Fibroblast of mammary gland (primary cell): ENCODE results near the gene SPNS3.

Experiments used
- DNase-seq: peaks from one replicate; pipeline ENCODE4 v3.0.0-alpha.2; 2010; ENCODE audit warnings: low read depth
- H3K4me3 ChIP-seq: 2 replicates; pipeline ENCODE4 v1.5.1; 2011; ENCODE audit warnings: low read depth, mild to moderate bottlenecking, low read length, moderate library complexity; ENCODE audit not compliant: control insufficient read depth
- TF ChIP-seq, protein P1 (sequence below): conservative IDR thresholded peaks from 2 replicates; pipeline ENCODE4 v1.5.1; 2011; ENCODE audit warnings: low read depth, low read length, inconsistent platforms; ENCODE audit not compliant: control insufficient read depth, insufficient read depth

SPNS3 gene

DNA sequence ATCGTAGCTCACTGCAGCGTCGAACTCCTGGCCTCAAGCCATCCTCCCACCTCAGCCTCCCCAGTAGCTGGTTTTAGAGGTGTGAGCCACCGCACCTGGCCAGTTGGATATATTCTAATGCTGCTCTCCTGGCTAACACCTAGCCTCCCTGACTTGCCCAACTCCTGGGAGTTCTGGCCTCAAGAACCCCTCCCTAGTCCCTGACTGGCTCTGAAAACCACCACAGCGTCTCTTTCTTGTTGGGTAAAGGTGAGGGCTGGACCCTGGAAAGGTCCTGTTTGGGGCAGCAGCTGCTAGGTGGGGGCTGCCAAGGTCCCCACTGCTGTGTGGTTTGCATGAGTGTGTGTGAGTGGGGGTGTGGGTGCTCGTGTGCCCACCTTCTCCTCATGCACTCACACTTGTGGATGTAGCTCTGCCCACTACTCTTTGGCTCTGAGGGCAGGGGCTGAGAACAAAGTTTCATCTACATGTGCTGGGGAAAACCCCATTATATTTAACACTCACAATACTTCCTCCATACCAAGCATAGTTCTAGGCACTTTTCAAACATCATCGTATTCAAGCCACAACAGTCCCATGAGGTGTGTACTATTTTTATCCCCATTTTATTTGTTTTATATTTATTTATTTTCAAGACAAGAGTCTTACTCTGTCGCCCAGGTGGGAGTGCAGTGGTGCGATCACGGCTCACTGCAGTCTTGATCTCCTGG lies 7.1 kb upstream of the SPNS3 start:
- no peak overlapping the region for H3K4me3 ChIP-seq
- DNase-seq: no peak
- TF ChIP-seq, protein P1, sequence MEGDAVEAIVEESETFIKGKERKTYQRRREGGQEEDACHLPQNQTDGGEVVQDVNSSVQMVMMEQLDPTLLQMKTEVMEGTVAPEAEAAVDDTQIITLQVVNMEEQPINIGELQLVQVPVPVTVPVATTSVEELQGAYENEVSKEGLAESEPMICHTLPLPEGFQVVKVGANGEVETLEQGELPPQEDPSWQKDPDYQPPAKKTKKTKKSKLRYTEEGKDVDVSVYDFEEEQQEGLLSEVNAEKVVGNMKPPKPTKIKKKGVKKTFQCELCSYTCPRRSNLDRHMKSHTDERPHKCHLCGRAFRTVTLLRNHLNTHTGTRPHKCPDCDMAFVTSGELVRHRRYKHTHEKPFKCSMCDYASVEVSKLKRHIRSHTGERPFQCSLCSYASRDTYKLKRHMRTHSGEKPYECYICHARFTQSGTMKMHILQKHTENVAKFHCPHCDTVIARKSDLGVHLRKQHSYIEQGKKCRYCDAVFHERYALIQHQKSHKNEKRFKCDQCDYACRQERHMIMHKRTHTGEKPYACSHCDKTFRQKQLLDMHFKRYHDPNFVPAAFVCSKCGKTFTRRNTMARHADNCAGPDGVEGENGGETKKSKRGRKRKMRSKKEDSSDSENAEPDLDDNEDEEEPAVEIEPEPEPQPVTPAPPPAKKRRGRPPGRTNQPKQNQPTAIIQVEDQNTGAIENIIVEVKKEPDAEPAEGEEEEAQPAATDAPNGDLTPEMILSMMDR: no peak

DNA sequence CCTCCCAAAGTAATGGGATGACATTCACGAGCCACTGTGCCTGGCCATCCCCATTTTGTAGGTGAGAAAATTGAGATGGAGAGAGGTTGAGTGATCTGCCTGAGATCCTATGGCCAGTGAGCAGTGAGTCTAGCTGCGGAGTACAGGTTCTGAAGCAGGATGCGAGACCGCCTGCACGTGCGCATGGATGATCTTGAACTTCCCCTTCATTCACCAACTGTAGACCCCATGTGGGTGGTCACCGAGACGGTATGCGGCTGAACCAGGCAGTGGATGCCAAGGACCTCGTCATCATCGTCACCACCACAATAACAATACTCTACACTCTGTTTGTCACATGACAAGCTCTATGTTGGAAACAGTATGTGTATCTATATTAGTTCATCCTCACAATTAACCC lies 6.2 kb upstream of the SPNS3 start:
- TF ChIP-seq, protein P1: no peak
- no peak for DNase-seq
- no peak overlapping the region for H3K4me3 ChIP-seq

DNA sequence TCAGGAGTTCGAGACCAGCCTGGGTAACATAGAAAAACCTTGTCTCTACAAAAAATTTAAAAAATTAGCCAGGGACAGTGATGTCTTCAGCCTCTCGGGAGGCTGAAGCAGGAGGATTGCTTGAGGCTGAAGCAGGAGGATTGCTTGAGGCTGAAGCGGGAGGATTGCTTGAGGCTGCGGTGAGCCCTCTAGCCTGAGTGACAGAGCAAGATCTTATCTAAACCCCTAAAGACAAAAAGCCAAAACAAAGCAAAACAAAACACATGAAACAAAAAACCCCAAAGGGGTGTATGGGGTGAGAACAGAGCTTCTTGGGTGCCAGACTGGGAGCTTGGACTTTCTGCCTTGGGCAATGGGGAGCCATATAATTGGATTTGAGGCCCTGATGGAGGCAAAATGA lies 2.6 kb downstream of the SPNS3 start:
- H3K4me3 ChIP-seq: no peak overlapping the region
- TF ChIP-seq, protein P1: no peak
- no peak for DNase-seq

DNA sequence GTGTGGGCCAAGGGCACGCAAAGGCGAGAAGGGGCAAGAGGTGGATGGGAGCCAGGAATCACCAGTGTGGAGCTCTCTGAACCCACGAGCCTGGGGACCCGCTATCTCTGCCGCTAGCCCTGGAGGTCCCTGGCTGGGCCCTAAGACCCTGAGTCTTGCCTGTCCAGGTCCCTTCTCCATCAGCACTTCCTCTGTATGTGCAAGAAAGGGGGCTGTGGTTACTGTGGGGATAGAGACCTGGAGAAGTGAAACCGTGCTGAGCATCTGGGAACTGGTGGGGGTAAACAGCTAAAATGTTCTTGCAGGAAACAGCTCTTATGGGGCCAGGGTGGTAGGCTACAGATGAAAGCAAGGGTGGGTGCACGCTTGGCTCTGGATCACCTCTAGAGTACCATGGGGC lies 3.1 kb downstream of the SPNS3 start:
- H3K4me3 ChIP-seq: no peak overlapping the region
- no peak for DNase-seq
- TF ChIP-seq, protein P1: no peak

DNA sequence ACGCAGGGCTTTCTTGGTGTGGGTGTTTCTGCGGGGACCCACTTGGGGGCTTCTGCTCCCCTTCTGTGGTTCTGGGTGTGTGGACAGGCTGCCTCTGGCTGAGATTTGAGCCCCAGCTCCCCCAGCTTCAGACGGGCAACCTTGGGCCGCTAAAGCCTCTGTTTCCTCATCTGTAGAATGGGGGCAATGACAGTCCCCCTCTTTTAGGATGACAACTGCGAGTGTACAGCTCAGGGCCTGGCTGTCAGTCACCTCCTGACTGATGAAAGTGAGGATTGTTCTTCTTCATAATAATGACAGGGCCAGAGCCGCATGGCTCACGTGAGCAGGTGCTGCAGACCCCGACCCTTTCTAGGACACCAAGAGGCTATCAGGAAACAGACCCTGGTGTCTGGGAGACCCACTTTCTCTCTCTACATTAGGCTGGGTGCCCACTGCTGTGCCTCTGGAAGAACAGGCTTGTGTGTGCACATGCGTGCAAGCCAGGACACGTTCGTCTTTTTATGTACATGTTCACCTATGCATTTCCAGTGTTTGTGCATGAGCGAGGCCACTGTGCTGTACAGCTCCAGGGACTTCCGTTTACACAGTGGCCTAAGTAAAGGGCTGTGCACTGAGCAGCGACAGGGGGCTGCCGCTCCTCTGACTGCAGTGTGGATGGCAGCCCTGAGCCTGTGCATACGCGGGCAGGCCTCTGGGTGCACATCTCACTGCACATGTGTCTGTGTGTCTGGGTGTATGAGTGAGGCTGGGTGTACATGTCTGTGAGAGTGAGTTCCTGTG lies 4.6 kb downstream of the SPNS3 start:
- TF ChIP-seq, protein P1: no peak
- DNase-seq: no peak
- H3K4me3 ChIP-seq: no peak overlapping the region

DNA sequence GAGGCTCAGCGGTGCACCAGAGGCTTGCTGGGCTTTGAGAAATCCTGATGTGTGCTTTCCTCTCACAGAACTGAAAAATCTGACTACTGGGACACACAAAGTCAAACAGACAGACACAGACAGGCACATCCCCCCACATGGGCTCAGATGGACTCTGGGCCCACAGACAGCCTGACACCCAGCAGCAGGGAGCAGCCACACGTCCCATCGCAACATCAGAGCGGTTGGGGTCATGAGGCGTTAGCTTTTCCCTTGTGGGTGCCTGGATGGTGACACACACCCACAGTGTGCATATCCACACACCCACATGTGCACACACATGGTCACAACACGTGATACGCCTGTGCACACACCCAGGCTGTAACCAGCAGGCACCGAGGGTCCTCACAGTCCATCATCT lies 6.3 kb downstream of the SPNS3 start:
- no peak overlapping the region for H3K4me3 ChIP-seq
- DNase-seq: no peak
- TF ChIP-seq, protein P1: no peak
